SIG-M5 treated with dmso at 0.1 percent for 504 hours (cell line): ENCODE measurements around the gene XRN2.
"Not testable (repeated sequence)": the region's sequence is repeated elsewhere in the genome, so short reads cannot be mapped to it uniquely, and the experiment has no call there.

Experiments
- DNase-seq: peaks from one replicate; lab custom pipeline; 2025; ENCODE audit not compliant: unreplicated experiment; lab: John Stamatoyannopoulos, UW

The XRN2 gene

DNA sequence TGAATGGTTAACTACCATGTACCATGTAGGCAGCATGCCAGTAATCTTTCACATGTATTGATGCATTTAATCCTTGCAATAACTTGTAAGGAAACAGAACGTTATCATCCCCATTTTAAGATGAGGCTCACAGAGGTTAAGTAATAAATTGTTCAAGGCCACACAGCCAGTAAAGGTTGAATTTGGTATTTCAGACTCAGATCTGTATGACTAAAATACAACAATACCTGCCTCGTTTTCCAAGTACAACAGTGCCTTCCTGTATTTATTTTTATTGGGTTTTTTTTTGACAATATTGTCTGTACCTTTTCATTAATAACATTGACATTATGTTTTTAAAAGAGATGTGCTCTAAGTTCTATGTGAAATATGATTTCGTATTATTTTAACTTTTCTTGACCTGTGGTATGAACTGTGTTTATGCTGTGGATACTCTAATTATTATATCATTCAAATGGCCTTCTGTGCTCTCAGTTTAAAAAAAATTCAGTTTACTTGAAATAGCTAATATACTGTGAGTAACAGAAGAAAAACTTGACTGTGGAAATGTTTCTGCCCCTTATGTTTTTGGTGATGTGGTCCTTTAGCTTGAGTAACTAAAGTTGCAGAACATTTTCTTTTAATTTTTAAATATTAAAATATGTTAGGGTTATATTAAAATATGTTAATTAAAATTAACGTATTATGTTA lies 39.7 kb downstream of the XRN2 start:
- no peak for DNase-seq

DNA sequence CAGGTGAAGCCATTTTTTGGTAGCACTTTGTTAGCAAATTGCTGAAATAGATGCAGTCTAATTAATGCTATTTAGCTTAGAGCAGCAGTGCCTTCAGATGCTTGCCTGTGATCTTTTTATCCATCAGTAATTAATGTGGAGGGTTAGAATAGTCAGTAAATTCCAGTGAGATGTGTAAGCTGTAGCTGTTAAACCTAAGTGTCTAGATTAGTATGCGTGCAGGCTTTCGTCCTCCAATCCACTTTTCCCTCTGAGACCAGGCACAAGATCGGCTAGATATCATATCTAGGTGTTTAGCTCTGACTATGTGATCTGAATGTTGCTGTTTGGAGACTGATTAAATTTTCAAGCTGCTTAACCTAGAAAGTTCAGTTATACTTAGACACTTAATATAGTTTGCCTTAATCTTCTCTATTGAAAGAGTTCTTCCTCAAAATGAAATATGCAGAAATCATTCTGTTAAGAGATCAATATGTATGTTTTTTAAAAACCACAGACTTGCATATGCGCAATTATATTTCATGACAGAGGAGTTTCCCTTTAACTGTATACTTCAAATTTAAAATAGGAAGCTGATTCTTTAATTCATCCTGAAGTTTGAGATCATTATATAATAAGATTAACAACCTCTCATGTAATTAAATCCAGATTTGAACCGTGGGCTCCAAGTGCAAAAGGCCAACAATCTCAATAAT lies 41.2 kb downstream of the XRN2 start:
- no peak for DNase-seq

DNA sequence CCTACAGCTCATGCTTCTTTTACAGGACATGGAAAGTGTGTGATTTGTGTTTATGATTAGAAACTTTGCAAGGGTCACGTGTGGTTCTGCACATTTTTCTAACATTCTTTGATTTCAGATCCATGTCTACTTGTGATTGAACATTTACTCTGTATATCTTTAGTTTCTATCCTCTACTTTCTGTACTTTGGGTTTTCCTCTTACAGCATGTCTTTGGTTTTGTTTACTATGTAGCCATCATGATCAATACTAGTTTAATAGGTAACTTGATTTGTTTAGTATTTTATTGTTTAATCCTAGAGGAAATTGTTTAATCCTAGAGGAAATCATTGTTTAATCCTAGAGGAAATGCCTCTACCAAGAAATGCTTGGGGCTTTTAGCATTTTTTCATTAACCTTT lies 41.8 kb downstream of the XRN2 start:
- DNase-seq, result no peak

DNA sequence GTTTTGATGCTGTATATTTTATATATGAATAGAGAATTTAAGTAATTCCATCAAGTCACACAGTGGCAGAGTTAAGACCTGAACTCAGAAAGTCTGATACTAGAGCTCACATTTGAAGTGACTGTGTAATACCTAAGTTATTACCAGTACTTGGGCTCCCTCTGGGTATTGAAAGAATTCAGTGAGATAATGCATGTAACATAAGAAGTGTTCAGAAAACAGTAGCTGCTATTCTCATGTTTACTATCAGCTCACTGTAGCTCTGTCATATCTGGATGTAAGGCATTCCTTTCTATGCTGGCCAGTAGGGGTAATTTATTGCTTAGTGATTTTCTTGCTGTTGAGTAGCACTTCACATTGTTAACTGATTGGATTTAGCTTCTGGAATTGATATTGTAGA lies 49.6 kb downstream of the XRN2 start:
- no peak for DNase-seq

DNA sequence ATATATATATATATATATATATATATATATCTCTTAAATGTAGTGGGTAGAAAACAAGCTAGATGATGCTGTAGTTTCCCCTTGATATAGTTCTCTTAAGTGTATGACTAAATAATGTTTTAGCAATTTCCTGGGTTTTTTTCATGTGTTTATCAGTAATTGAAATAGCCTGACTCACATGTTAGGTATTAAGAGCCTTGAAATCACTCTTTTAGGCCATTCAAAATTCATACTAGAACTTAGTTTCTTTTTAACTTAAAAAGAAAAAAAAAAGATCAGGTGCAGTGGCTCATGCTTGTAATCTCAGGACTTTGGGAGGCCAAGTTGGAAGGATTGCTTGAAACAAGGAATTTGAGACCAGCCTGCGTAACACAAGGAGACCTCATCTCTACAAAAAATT lies 50.1 kb downstream of the XRN2 start:
- no peak for DNase-seq

DNA sequence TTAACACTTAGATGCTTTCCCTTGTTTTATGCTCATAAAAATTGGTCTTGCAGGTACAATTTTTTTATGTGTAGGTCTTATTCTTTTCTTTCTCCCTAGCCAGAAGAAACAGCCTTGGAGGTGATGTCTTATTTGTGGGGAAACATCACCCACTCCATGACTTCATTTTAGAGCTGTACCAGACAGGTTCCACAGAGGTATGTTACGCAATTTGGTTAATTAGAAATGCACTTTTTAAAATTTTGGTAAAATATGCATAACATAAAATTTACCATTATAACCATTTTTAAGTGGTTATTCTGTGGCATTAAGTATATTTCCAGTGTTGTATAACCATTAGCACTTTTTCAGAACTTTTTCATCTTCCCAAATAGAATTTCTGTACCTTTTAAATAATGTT lies 52.9 kb downstream of the XRN2 start:
- DNase-seq, result no peak

DNA sequence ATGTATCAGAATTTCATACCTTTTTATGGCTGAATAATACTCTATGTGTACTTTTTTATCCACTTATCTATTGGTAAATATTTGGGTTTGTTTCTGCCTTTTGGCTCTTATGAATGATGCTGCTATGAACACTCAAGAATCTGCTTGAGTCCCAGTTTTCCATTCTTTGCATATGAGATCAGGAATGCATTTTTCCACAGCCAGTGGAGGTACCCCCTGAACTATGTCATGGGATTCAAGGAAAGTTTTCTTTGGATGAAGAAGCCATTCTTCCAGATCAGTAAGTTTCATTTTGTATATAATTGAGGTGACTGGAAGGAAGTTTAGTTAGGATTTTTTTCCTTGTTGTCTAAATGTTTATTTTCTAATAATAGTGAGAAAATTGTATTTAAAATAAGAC lies 53.3 kb downstream of the XRN2 start:
- no peak for DNase-seq

DNA sequence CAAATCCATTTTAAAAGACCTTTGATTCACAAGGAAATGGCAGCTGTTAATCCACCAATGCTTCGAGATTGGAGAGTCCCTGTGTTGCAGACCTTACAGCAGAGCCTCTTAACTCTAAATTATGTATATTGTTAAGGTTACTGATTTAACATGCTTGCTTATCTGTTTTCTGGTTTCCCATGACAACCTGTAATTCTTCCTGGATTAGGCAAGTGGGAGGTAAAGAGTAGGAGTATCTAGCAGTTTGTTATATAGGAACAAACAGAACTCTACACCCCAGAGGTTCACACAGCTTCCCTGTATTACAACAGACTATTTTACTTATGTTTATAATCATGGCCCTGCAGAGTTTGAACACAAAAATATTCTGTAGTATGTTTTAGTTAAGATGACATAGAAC lies 54.7 kb downstream of the XRN2 start:
- DNase-seq, result no peak

DNA sequence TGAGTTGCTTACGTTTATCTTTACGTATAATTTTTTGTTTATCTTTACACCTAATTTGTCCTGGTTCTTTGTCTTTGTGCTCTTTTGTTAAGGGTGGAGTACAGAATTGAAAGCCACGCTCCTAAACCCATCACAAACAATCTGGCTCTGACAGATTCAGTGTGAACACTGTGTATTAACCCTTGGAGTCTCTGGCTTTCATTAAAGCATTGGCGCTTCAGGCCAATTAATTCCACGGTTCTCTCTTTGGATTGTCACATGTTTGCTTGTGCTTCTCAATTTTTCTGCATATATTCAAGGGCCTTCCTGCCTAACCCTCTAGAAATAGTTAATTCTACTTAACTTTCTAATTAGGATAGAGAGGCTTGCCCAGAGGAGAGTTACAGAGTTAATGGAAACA lies 55.6 kb downstream of the XRN2 start:
- no peak for DNase-seq

DNA sequence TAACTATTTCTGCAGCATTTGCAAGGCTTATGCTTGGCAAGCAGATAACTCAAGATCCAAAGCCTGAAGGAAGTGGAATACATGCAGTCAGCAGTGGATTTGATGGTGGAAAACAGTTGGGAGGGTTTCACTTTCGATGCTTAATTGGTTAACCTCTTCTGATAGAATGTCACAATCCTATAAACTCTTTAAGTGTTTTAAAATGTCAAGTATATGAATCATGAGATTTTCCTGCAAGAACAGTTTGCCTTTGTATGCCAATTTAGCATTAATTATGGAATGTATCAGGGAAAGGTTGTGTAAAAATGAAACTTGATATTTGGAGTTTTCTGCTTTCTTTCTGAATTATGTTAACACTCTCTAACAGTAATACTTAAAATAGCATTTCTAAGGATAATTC lies 57.6 kb downstream of the XRN2 start:
- DNase-seq, result no peak

DNA sequence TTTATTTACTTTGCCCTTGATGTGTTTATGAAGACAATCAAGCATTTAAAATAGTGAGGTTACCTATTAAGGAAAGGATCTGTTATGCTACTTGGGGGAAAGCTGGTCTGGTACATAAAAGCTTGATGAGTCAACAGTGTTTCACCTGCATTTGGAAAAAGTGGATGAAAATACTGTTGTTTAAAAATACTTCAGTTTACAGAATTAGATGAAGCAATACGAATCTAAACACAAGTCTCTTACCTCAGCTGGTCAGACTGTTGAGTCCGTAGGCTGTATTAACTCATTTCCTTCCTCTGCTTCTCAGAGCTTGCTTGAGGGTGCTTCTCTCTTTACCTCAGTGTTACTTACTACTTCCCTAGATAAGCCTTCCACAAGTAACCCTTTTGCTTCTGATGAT lies 58.1 kb downstream of the XRN2 start:
- peak; percentile 27 for DNase-seq

DNA sequence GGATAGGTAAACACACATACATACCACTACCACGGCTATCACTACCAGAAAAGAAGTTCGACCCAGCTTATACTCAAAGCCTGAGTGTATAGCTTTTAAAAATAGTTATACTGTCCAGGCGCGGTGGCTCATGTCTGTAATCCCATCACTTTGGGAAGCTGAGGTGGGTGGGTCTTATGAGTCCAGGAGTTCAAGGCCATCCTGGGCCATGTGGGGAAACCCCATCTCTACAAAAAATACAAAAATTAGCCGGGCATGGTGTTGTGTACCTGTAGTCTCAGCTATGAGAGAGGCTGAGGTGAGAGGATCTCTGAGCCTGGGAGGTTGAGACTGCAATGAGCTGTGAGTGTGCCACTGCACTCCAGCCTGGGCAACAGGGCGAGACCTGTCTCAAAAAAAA lies 61.3 kb downstream of the XRN2 start:
- DNase-seq, result no peak

DNA sequence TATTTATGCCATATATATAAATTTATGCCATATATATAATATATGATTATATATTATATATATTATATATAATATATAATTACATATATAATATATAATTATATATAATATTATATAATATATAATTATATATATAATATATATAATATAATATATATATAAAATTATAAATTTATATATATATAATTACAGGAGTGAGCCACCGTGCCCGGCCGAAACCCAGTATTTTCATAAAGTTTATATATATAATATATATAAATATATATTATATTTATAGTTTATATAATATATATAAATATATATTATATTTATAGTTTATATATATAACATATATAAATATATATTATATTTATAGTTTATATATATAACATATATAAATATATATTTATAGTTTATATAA lies 62.6 kb downstream of the XRN2 start:
- no peak for DNase-seq

DNA sequence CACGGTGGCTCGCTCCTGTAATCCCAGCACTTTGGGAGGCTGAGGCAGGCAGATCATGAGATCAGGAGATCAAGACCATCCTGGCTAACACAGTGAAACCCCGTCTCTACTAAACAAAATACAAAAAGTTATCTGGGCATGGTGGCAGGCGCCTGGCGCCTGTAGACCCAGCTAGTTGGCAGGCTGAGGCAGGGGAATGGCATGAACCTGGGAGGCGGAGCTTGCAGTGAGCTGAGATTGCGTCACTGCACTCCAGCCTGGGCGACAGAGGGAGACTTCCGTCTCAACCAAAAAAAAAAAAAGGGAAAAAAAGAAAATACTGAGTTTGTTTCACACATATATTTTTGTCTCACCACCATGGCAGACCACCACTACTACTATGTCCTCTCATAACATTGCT lies 63.1 kb downstream of the XRN2 start:
- DNase-seq, result not testable (repeated sequence)

DNA sequence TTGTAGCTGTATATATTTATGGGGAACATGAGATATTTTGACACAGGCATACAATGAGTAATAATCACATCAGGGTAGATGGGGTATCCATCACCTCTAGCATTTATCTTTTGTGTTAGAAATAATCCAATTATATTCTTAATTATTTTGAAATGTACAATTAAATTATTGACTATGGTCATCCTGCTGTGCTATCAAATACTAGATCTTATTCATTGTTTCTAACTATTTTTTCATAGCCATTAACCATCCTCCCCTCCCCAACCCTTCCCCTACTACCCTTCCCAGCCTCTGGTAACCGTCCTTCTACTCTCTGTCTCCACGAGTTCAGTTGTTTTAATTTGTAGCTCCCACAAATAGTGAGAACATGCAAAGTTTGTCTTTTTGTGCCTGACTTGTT lies 65.7 kb downstream of the XRN2 start:
- DNase-seq, result no peak

DNA sequence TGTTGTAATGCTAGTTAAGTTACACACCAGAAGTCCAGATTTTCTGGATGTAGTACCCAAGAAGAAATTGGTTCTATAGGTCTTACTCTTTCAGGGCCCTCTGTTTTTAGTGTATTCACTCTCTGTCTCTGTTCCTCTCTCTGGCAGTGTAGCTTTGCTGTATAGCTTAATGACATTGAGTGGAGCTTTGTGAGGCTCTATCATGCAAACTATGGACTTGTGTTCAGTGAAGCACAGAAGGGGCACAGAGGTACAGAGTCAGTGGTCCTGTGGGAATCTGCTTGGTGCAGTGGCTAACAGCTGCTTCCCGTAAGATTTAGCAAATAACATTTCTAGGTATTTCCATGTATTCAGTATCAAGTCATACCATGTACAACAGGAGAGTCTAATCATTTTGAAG lies 68.1 kb downstream of the XRN2 start:
- no peak for DNase-seq

DNA sequence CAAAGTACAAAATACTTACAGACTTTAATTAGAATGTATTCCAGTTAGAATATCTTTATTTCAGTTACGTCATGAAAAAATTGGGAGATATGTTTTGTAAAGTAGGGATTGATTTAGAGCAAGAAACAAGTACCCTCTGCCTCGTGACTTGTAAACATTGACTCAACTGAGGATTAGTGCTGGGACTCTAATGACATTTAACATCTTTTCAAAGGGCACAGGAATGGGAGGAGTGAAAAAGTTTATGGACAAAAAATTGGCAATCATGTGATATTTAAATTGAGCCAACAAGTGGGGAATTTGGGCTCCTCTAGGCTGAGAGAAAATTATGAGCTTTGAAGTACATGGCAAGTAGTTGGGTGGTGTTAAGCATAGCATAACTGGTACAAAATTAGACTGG lies 68.9 kb downstream of the XRN2 start:
- no peak for DNase-seq

DNA sequence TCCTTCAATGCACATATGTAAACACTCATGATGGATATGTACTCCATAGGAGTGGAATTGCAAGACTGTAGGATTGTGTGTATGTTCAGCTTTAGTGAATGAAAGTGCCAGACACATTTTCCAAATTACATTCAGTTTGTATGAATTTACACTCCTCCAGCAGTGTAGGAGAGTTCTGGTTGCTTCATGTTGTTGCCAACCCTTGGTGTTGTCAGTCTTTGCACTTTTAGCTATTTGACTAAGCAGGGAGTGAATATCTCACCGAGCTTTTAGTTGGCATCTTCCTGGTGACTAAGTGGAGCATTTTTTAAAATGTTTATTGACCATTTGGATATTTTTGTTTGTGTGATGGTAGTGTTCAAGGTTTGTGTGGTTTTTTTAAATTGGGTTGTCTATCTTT lies 70.3 kb downstream of the XRN2 start:
- DNase-seq, result no peak

DNA sequence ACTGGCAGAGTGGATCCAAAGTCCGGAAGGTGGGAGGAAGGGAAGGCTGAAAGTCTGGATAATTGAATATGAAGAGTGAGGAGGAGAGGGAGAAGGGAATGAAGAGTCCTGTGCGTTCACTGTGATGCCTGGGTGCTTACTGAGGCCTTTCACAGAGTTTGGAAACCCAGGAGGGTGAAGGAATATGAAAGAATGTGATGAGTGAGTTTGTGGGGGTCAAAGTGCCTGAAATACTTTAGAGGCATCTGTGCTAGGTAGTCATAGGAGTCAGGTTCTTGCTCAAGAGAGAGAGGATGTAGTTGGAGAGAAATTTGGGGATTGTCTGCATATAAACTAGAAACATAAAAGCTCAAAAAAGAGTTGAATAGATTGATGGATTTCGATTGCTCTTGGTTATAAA lies 73.5 kb downstream of the XRN2 start:
- DNase-seq, result no peak

DNA sequence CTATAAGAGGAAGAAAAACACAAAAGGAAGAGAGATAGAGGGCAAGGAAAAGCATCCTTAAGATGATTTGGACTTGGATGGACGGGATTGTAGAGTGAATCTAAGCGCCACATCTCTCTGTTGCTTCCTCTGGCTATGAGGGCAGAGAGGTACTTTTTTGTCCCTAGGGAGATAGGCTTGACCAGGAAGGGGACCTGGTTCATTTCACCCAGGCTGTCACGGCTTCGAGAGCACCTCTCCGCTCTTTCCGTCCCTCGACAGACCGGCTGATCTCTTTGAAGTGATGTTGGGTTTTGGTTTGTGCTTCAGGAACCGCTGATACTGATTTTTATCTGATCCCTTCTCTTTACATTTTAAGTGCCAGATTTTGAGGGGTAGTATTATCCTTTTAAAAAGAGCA lies 74.6 kb downstream of the XRN2 start:
- no peak for DNase-seq

DNA sequence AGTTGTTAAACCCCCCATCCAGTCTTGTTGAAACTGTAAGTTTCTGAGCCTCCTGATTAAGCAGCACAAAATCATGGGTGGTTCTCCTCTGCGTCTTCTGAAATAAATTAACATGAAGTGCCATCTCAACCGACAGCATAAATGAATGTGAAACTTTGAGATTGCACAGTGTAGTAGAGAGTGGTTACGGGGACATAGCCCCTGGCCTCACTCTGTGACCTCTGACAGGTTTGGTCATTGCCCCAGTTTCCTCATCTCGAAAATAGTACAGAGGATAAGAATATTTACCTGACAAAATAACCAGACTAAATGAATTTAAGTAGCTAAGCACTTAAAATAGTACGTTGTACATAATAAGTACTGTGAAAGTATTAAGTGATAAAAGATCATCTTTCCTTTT lies 75.1 kb downstream of the XRN2 start:
- DNase-seq, result no peak

DNA sequence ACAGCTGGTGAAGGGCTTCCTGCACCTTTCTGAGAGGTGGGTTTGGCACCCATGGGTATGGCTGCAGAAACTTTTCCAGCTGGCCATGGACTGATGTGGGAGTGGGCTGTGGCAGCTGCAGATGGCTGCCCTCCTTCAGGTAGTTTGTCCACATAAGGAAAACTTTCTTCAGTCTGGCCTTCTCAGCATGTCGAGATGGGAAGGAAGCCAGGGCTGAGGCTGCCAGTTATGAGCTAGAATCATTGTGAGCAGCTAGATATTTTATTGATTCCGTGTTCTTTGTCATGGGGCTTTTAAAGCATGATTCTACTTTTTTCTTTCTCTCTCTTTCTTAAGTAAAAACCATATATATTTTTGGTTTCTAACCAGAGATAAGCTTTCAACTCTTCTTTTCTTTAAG lies 77.6 kb downstream of the XRN2 start:
- no peak for DNase-seq

DNA sequence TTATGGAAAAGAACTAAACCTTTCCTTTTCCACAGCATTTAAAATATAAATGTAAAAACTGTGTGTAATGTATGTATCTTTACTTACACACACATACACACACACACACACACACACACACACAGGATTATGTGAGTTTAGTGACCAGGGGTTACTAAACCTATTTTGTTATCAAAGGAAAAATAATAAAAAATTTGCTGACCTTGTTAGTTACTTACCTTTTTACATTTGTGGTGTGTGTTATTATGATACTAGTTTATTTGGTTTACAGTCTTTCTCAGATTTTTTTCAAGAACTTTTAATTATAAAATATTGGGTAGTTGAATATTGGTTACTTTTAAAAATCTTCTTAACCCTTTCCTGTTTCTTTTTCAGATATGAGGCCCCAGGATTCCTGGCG lies 78.5 kb downstream of the XRN2 start:
- DNase-seq, result no peak
